Mesenteric fat pad (tissue), 1 donor: ENCODE measurements around the gene CDC25C. TPM values are rescaled to one million over a fixed set of nuclear protein-coding genes. Genes with fewer than 3 reads are reported as not detected.
"Not testable (repeated sequence)": the region's sequence is repeated elsewhere in the genome, so short reads cannot be mapped to it uniquely, and the experiment has no call there.

Experiments used
- DNase-seq: peaks from one replicate; pipeline ENCODE4 v3.0.0-alpha.2; 2020; ENCODE audit warnings: low spot score
- total RNA-seq: library from RNA; stranded (reverse); fragmentation: NEBNext Ultra II Directional; extraction: Animal tissue kit (Norgen Biotek cat#: 25700); gene quantifications from one replicate; pipeline ENCODE4 v1.2.1, GENCODE V29; 2021
- donor health status: DM: yes; HTN: yes; CAD: no.

Gene CDC25C
- total RNA-seq, 1 donor from 2014 or later, result not detected

DNA sequence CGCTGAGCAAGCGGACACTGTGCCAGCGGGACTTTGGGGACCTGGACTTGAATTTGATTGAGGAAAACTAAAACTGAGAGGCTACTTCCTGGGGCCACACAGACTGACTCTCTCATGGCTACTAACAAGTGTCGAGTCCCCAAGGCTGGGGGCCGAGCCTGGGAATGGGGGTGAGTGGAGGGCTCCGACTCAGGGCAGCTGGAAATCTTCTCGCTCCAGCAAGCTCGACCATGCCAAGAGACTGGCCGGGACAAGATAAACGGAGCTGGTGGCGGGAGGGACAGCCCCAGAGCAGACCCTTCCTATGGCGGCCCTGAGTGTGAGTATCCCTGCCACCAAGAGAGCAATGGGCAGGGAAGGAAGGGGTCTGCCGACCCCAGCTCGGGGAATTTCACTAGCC lies 15.3 kb upstream of the CDC25C start:
- DNase-seq, result no peak

DNA sequence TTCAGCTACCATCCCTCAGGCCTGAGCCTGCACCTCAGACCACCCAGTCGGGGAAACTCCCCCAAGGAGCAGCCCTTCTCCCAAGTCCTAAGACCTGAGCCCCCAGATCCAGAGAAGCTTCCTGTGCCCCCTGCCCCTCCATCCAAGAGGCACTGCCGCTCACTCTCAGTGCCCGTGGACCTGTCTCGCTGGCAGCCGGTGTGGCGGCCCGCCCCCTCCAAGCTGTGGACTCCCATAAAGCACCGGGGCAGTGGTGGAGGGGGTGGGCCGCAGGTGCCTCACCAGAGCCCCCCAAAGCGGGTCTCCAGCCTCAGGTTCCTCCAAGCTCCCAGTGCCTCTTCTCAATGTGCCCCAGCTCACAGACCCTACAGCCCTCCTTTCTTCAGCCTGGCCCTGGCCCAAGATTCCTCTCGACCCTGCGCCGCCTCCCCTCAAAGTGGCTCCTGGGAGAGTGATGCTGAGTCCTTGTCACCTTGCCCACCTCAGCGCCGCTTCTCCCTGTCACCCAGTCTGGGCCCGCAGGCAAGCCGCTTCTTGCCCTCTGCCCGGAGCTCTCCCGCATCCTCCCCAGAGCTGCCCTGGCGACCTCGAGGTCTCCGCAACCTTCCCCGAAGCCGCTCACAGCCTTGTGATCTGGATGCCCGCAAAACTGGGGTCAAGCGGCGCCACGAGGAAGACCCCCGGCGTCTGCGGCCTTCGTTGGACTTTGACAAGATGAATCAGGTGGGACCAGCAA lies 13.5 kb upstream of the CDC25C start:
- DNase-seq, result no peak

DNA sequence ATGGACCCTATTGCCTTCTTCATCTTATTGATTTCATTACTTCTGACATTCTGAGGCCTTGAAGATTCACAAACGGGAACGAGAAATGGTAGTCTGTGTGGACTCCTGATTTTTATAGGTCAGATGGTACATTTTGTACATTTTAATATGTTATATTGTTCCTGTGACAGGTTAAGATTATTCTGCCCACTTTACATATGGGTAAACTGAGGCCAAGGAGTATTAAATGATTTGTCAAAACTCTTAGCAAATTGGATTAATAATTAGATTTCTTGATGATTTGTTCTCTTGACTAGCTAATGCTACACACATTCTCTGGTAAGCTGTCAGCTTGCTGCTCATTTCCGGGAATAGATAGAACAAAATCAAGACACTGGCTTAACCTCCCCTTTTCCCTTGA lies 8.4 kb upstream of the CDC25C start:
- DNase-seq, result no peak

DNA sequence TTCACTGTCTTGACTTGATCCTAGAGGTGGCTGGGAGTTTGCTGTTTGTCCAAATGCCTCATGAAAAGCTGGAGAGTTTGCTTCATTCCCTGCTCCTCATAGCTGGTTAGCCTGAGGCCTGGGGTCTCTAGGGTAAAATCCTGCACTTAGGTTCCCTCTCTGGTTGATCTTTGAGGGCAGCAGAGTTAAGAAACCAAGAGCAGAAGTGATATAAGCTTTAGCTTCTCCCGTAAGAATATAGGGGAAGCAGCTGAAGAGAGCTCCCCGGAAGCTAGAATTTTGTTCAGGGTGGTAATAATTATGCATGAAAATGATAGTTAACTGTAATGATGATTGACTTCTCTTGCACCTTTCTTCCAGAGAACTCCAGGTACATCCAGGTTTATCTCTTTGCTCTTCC lies 7.9 kb upstream of the CDC25C start:
- DNase-seq, result no peak

DNA sequence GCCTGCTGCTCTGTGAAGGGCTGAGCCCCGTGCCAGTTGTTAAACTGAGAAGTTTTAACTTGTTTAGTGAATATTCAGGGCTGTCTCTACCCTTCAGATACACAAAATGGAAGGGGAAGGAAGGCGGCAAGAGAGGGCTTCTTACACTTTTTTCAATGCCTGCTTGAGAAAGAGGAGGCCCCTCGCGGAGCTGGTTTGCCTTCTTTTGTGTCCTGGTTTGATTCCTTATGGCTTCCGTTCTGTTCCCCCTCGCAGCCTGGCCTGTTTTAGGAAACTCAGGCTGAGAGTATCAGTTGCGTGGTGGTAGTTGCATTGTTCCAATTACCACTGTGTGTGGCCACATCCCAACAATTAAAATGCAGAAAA lies 7.5 kb upstream of the CDC25C start:
- DNase-seq, result no peak

DNA sequence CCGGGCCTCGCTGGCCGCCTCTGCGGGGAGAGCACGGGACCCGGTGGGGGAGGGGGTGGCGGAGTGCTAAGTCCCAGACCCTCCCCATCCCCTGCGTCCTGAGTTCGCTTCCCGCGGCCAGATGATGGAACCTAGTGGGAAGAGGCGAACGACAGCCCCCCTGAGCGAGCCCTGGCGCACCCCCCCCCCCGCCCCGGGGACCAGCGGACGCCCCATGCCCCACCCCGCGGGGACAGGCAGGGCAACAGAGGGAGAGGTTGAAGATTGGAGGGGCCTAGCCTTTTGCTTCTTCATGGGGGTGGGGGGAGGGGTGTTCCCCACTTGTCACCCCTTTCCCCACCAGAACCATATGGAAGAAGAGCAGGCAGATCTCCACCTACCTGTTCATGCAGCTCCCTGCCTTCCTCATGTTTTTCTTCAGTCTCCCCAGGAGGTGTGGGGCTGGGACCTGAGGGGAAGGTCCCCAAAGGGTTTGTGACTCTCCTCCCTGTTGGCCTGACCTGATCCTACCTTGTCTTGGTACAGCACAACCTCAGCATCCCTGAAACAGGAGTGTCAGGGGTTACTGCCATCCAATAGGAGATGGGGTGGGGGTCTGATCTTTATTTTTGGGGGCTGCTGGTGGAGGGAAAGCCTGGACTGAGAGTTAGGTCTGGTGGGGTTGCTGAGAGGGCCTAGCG lies 6.9 kb upstream of the CDC25C start:
- DNase-seq, result no peak

DNA sequence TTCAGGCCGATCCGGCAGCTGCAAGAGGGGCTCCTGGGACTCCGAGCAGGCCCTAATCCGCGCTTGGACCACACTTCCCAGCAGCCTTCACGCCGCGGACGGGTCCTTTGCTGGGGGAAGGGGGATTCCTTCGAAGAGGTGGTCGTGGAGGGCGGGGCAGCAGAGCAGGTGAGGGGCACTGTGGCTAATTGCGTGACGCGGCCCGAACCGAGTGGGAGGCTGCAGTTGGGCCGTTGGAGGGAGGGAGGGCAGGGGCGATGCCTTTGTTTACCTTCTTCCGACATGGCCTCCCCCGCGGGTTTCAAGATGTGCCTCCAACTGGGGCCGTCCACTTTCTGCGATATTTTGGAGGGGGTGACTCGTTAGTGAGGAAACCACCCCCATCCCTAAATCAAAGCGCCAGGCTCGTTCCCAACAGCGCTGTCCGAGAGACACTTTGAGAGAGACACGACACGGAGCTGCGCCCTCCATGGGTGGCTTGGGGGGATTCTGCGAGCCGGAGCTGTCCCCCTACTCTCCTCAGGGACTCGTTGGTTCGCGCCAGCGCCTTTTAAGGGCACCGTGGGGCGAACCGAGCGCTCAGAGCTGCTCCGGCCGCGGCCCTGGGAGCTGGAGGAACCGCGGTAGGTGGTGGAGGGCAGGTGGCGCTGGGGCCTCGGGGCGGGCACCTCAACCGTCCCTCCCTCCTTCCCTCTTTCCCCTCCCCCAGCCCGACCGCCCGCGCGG lies 6.2 kb upstream of the CDC25C start, which contains the start of gene FAM53C:
TSS of gene FAM53C (plus strand) at position 582 of the 726 bp plus-strand sequence. CDS start 3,070 bp downstream, outside the sequence.
- peak; percentile 97 for DNase-seq

DNA sequence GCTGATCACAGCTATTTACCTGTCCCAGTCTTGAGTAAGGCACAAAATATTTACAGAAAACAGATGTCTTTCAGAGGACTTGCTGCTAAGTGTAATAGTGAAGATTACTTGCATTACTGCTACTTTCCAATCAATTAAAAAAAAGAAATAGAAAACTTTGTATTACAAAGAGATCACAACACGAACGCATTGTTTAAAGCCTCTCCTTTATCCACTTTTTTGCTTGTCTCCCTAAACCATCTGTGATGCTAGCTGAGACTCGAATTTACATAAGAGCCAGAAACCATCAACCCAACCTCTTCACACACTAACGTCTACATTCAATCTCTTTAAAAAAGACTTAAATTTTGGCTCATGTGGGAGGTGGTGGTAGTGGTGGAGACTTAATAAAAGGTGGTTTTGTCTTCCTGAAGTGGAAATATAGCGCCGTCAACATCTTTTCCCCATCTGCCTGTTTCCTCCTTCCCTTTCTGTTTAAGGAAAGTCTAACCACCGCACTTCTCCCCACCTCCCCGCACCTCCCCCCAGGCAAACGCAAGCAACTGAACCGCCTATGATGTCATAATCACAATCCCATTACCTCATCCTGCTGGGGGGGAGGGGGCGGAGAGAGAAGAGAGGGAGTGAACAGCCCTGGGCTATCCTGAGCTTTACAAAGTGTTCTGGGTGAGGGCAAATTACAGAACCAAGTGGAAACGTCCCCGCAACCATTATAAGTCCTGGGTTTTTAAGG lies 5.5 kb upstream of the CDC25C start:
- DNase-seq, result no peak

DNA sequence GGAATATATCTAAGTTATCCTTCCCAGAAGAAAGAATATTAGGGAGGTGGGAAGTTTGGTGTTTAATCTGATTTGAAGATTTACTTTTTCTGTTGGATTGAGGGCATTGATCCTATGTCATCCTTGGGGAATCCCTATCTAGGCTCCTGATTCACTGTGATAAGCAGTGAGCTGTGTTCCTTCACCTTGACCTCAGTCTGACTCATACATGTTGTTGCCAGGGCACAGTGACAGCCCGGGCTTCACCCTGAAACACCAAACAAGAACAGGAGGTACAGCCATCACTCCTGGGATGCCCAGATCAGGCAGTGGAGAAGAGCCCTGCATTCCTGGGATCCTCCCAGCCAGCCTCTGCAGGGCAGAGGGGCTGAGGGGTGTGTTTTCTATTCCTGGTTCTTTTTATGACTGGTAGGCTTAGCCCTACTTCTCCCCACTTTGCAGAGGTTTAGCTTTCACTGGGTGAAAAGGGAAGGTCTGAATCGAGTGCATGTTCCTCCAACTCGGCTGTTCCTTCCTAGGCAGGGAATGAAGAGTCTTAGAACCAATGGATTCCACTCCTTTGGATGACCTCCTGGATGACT lies 3.4 kb upstream of the CDC25C start:
- DNase-seq, result no peak

DNA sequence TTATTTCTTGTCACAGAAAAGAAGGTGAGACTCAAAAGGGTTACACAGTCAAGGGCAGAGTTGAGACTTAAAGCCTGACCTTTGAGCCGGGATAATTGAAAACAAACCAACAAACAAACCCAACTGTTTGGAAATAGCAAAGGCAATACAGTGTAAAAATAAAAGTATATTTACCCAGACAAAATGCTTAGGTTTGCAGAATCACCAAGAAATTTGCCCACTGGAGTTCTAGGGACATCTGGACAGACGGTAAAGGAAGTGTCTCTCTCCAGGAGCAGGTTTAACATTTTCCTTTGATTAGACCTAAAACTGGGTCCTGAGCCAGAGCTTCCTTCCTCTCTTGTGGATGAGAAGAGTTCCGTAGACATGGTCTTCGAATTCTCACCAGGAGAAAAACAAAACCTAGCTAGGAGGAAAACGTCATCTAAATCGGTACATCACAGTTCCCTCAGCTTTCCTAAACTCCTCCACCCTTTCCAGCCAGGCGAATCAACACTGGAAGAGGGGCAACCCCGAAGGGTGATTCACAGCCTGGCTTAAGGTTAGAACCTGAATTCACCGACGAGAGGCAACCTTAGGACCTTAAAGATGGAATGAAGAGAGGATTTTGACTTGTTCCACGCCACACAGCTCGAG lies 673 bp downstream of the CDC25C start:
- no peak for DNase-seq

DNA sequence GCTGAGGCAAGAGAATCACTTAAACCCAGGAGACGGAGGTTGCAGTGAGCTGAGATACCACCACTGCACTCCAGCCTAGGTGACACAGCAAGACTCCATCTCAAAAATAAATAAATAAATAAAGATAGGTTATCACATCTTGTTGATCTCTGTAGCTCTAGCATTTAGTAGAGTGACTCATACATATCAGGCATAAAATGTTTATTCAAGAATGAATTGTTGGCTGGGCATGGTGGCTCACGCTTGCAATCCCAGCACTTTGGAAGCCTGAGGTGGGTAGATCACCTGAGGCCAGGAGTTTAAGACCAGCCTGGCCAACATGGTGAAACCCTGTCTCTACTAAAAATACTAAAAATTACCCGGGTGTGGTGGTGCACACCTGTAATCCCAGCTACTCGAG lies 13.4 kb downstream of the CDC25C start:
- not testable (repeated sequence) for DNase-seq

DNA sequence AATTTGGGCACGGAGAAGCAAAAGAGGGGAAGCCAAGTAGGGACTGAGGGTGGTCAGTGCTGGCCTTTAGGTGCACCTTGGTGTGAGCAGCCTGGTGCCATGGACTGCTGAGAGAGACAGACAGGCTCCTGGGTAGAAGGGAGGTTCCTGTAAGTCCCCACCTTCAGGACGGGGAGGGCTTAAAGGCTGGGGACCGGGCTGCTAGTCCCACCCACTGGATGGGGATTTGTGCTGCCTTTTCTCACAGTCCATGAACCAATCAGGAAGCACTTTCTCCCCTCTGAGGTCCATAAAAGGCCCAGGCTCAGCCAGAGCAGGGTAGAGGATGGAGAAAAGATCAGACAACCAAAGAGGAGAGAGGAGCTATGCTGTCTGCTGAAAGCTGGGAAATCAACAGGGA lies 15.2 kb downstream of the CDC25C start:
- no peak for DNase-seq

DNA sequence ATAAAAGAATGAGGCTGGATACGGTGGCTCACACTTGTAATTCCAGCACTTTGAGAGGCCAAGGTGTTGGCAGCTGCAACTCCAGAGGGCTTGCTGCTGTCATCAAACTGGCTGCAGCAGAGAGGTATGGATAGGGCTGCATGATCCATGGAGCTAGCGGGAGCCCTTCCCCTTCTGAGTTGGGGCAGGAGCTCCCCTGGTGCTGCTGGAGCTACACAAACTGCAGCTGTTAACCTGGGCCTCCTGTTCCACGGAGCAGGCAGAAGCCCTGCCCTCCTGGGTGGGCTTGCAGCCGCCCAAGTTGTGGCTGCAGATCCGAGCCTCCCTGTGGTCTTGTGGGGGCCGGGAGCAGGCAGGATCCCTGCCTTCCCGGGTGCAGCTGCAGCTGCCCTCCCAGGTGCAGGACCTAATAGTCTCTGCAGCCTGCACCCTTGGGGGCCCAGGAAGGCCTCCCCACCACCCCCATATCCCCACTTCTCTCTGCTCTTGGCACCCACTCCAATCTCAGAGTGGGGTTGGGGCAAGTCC lies 15.8 kb downstream of the CDC25C start:
- DNase-seq, result no peak

DNA sequence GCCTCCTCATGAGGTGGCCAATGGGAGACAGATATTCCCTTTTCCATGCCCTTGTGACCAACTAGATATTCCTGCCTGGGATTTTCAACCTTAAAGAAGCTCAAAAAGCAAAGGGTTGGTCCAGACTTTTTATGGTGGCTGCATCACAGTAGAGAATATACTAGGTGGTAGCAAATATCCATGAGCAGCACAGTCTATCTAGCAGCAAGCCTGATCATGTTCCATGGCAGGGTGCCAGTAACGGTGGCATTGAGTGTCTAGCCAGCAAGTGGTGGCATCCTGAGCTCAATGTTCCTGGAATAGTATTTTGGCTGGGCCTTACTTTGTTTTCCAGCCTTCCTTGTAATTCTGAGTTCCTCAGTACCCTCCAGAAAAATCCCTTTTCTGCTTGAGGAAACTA lies 25.8 kb downstream of the CDC25C start:
- DNase-seq, result no peak

DNA sequence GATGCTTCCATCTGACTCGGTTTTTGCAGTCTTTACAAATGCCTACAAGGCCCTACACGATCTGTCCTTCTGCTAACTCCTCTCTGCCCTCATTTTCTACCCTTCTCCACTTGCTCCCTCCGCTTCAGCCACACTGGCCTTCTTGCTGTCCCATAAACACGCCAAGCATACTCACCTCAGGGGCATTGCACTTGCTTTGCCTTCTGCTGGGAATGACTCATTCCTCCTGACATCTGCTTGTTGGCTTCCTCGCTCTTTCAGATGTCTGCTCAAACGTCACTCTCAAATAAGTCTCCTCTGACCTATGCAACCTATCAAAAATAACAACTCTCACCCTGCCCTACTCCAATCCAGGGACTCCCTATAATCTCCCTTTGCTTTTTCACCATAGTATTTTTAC lies 28.2 kb downstream of the CDC25C start:
- DNase-seq, result no peak

DNA sequence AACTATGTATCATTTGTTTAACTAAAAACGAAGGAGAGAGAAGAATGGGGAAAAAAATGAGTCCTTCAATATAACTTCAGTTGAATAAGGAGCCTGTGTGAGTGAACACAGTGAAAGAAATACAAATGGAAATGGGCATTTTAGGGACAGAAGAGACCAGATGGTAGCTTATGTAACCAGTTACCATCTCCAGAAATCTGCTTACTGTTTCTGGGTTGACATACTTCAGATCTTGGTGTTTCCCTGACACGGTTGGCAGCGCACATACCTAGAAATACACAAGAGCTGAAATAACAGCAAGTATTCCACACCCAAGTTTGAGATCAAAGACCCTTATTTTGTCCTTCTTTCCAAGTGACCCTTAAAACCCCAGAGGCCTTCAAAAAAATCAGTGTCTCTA lies 42.3 kb downstream of the CDC25C start:
- no peak for DNase-seq

DNA sequence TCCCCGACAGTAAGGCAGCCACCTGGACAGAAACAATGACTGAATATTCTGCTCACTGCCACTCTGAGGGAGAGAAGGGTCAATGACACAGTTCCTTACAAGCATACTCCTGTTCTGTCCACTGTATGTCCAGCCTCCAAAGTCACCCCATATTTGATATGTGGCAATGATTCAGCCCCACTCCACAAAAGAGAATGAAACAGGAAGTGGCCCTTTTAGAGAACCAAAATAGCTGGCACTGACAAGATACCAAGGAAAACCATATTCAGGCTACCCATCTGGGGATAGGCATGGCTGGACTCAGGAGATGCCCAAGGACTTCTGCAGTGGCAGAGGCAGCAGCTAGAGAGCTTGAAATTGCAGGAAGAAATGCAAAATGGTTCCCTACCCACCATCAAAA lies 44.4 kb downstream of the CDC25C start:
- DNase-seq, result no peak

DNA sequence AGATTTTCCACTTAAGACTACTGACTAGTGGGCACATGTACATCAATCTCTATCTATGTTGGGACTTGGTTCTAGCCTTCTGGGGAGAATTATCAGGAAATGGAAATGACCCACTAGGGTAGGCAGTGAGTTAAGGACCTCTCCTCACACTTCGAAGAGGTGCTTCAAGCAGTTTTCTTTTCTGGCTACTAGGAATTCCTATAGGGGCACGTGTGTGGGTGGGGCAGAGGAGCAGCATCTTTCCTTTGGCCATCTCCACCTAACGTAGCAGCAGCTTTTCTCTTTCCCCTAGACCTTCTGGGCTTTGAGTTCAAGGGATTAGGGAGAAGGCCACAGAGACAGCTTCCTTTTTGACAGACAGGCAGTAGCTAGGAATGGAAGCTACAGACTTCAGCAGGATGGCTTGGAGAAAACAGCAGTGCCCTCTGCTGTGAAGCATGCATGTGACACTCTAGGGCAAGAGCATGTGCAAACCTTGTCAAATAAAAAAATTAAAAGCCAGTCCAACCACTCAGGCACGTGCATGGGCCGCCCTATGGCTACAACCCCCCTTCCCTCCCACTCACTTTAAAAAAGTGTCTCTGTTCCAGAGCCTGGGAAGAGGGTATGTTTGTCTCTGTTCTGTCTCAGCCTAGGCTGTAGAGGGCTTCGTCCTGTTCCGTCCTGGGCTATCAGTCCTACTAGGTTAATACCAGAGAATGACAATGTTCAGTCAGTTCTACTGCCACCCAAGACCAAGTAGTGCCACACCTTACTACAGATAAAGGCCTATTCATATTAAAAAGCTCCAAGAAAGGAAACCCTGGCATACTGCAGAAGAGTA lies 48.5 kb downstream of the CDC25C start:
- DNase-seq, result no peak

DNA sequence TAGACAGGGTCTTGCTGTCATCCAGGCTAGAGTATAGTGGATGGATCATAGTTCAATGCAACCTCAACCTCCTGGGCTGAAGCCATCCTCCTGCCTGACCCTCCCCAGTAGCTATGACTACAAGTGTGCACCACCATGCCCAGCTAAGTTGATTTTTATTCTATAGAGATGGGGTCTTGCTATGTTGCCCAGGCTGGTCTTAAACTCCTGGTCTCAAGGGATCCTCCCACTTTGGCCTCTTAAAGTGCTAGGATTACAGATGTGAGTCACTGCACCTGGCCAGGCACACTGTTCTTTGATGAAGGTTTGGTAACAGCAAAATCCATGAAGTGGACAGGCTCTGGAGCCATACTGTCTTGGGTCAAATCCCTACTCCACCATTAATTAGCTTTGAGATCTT lies 50.7 kb downstream of the CDC25C start:
- no peak for DNase-seq
